HCT116 (cell line): ENCODE measurements around the gene UPF1. TPM values are rescaled to one million over a fixed set of nuclear protein-coding genes. Genes with fewer than 3 reads are reported as not detected.

Experiments used
- ATAC-seq: fragments of 200-7000 bp; cut with Tn5 transposase; 2 replicates; pipeline ENCODE4 v1.9.1; 2020; ENCODE audit warnings: mild to moderate bottlenecking, moderate library complexity
- BruUV-seq: library from RNA; stranded (reverse); fragments of 400-500 nt; replicated peaks from 2 replicates; lab custom pipeline; 2021; lab: Mats Ljungman, UMichigan
- CTCF ChIA-PET: fragments of 300-600 bp; sonication (Branson Sonifier 250); formaldehyde crosslinking; loops from one replicate; lab custom pipeline; 2021; ENCODE audit warnings: antibody characterized with exemption; lab: Charles Lee
- POLR2A ChIA-PET: fragments of 300-600, 350-600 bp; sonication (Branson Sonifier 250); formaldehyde crosslinking; loops from one replicate; lab custom pipeline; 2021; ENCODE audit warnings: antibody characterized with exemption; lab: Charles Lee
- RAD21 ChIA-PET, 2 experiments: fragments of 300-600 bp; sonication (Branson Sonifier 250); formaldehyde crosslinking; loops; one replicate each; lab custom pipeline; 2023; ENCODE audit warnings: low total read pairs in 2 of 2; ENCODE audit not compliant: uncharacterized antibody in 2 of 2, unreplicated experiment in 2 of 2, low non-redundant PET in 1 of 2; lab: Charles Lee
- DNase-seq: peaks from one replicate; pipeline ENCODE4 v3.0.0-alpha.2; 2010; ENCODE audit warnings: low read depth, low spot score
- H2AFZ ChIP-seq: fragments of 200-600 bp; shearing (Covaris generic), sonication (generic); 2 replicates; pipeline ENCODE4 v1.6.1; 2017; ENCODE audit warnings: low read depth, mixed run types, mixed read lengths, antibody characterized with exemption, low read length; ENCODE audit not compliant: poor library complexity, severe bottlenecking
- H3K27ac ChIP-seq: 2 replicates; pipeline ENCODE4 v1.5.1; 2012; ENCODE audit warnings: low read depth, low read length
- H3K27me3 ChIP-seq: fragments of 200-600 bp; sonication (generic); 2 replicates; pipeline ENCODE4 v1.6.1; 2016; ENCODE audit warnings: mixed run types, low read length, mixed read lengths; ENCODE audit not compliant: insufficient read depth
- H3K36me3 ChIP-seq, 2 experiments: fragments of 200-500 bp in 1 of 2; fragments of 200-600 bp in 1 of 2; sonication (Bioruptor generic) in 1 of 2; sonication (generic) in 1 of 2; 2 replicates each; pipeline versions ENCODE4 v1.5.1 to v1.6.1; 2014 to 2016; ENCODE audit warnings: low read length in 2 of 2, inconsistent platforms in 1 of 2, mixed read lengths in 1 of 2, mixed run types in 1 of 2; ENCODE audit not compliant: insufficient read depth in 2 of 2, control insufficient read depth in 1 of 2
- H3K4me1 ChIP-seq, 2 experiments: fragments of 200-600 bp in 1 of 2; sonication (generic) in 1 of 2; 2 replicates each; pipeline versions ENCODE4 v1.5.1 to v1.6.1; 2012 to 2017; ENCODE audit warnings: low read length in 2 of 2, inconsistent platforms in 1 of 2, mild to moderate bottlenecking in 1 of 2, mixed read lengths in 1 of 2, mixed run types in 1 of 2, moderate library complexity in 1 of 2; ENCODE audit not compliant: insufficient read depth in 2 of 2, control insufficient read depth in 1 of 2
- H3K4me2 ChIP-seq: fragments of 200-600 bp; sonication (generic); 2 replicates; pipeline ENCODE4 v1.6.1; 2017; ENCODE audit warnings: mixed run types, low read length, mixed read lengths
- H3K4me3 ChIP-seq, 2 experiments: fragments of 200-600 bp in 1 of 2; sonication (generic) in 1 of 2; replicated peaks in 1 of 2; 2 replicates each; pipeline ENCODE4 v1.5.1; 2011 to 2016; ENCODE audit warnings: low read length in 2 of 2, control low read depth in 1 of 2, low read depth in 1 of 2, mild to moderate bottlenecking in 1 of 2, mixed read lengths in 1 of 2, mixed run types in 1 of 2
- H3K79me2 ChIP-seq: fragments of 200-600 bp; sonication (generic); 2 replicates; pipeline ENCODE4 v1.6.1; 2017; ENCODE audit warnings: mild to moderate bottlenecking, mixed run types, low read length, moderate library complexity, mixed read lengths; ENCODE audit not compliant: insufficient read depth
- H3K9ac ChIP-seq: fragments of 200-600 bp; sonication (generic); 2 replicates; pipeline ENCODE4 v1.6.1; 2016; ENCODE audit warnings: low read length, mixed read lengths
- H3K9me2 ChIP-seq: fragments of 200-600 bp; sonication (generic), shearing (Covaris generic); 2 replicates; pipeline ENCODE4 v1.6.1; 2017; ENCODE audit warnings: mixed run types, mild to moderate bottlenecking, moderate library complexity; ENCODE audit not compliant: insufficient read depth
- H3K9me3 ChIP-seq, 2 experiments: fragments of 200-500 bp in 1 of 2; fragments of 200-600 bp in 1 of 2; sonication (Bioruptor generic) in 1 of 2; sonication (generic) in 1 of 2; 2 replicates each; pipeline ENCODE4 v1.6.1; 2014 to 2017; ENCODE audit warnings: low read length in 2 of 2, mixed read lengths in 2 of 2, inconsistent platforms in 1 of 2, low read depth in 1 of 2, mild to moderate bottlenecking in 1 of 2, mixed run types in 1 of 2, moderate library complexity in 1 of 2; ENCODE audit not compliant: control insufficient read depth in 1 of 2, insufficient read depth in 1 of 2
- H4K20me1 ChIP-seq: fragments of 200-600 bp; sonication (generic), shearing (Covaris generic); 2 replicates; pipeline ENCODE4 v1.6.1; 2017; ENCODE audit warnings: mixed run types, mild to moderate bottlenecking, moderate library complexity; ENCODE audit not compliant: insufficient read depth
- CEBPB ChIP-seq: IDR thresholded peaks from 2 replicates; pipeline ENCODE4 v1.6.1; 2012; ENCODE audit warnings: low read depth
- ELF1 ChIP-seq: IDR thresholded peaks from 2 replicates; pipeline ENCODE4 v1.6.1; 2012; ENCODE audit warnings: low read depth, borderline replicate concordance
- FOSL1 ChIP-seq: IDR thresholded peaks from 2 replicates; pipeline ENCODE4 v1.6.1; 2012; ENCODE audit warnings: low read depth
- JUND ChIP-seq: IDR thresholded peaks from 2 replicates; pipeline ENCODE4 v1.6.1; 2012
- POLR2AphosphoS5 ChIP-seq: IDR thresholded peaks from 2 replicates; pipeline ENCODE4 v1.6.1; 2011; ENCODE audit warnings: mild to moderate bottlenecking, low read depth, low read length, moderate library complexity
- RAD21 ChIP-seq: IDR thresholded peaks from 2 replicates; pipeline ENCODE4 v1.6.1; 2012; ENCODE audit warnings: low read depth, mild to moderate bottlenecking
- SIN3A ChIP-seq: IDR thresholded peaks from 2 replicates; pipeline ENCODE4 v1.6.1; 2012; ENCODE audit warnings: low read depth
- SRF ChIP-seq: IDR thresholded peaks from 2 replicates; pipeline ENCODE4 v1.6.1; 2012; ENCODE audit warnings: low read depth
- YY1 ChIP-seq: IDR thresholded peaks from 2 replicates; pipeline ENCODE4 v1.6.1; 2011; ENCODE audit warnings: low read length, low read depth, moderate library complexity, mild to moderate bottlenecking; ENCODE audit not compliant: insufficient replicate concordance; ENCODE audit errors: extremely low read depth
- ZFX ChIP-seq: fragments of 450-650 bp; IDR thresholded peaks from 2 replicates; pipeline ENCODE4 v1.6.1; 2017
- intact Hi-C: fragments of 100-400 bp; cut with micrococcal nuclease; formaldehyde crosslinking; loops from 2 replicates; pipeline ENCODE4 v1.10.0; 2022
- total RNA-seq: library from RNA; stranded (reverse); gene quantifications from one replicate; pipeline ENCODE4 v1.2.1, GENCODE V29; 2021; ENCODE audit not compliant: unreplicated experiment
- TF ChIP-seq, protein P1 (sequence below), 3 experiments: fragments of 200-600 bp in 1 of 3; sonication (generic) in 1 of 3; IDR thresholded peaks in 2 of 3; conservative IDR thresholded peaks in 1 of 3; 2 replicates each; pipeline ENCODE4 v1.5.1; 2012 to 2017; ENCODE audit warnings: low read depth in 2 of 3, low read length in 2 of 3, antibody characterized with exemption in 1 of 3, borderline replicate concordance in 1 of 3, control low read depth in 1 of 3, mild to moderate bottlenecking in 1 of 3, mixed read lengths in 1 of 3, mixed run types in 1 of 3, moderate library complexity in 1 of 3; ENCODE audit not compliant: insufficient read depth in 1 of 3
- TF ChIP-seq, protein P2 (sequence below): IDR thresholded peaks from 2 replicates; pipeline ENCODE4 v1.6.1; 2011; ENCODE audit warnings: mild to moderate bottlenecking, low read length, moderate library complexity; ENCODE audit not compliant: insufficient replicate concordance; ENCODE audit errors: extremely low read depth
- TF ChIP-seq, protein P3 (sequence below): IDR thresholded peaks from 2 replicates; pipeline ENCODE4 v1.6.1; 2012

The UPF1 gene
- total RNA-seq, 1 experiment from 2014 or later, result 78.5 TPM

GRCh38 chr19:18794692-18795091 is 37.1 kb upstream of the UPF1 start:
- BruUV-seq, result no TSS peak
- H3K36me3 ChIP-seq, result no peaks in the 10 kb centered on the region
- H2AFZ ChIP-seq, result no peak overlapping the region
- H3K9me2 ChIP-seq, result no peaks in the 10 kb centered on the region
- intact Hi-C loops, result no loop called here
- no peak overlapping the region for H3K27ac ChIP-seq
- POLR2A ChIA-PET, result no interaction called here
- CTCF ChIA-PET, result no interaction called here
- no peaks in the 10 kb centered on the region for H3K9me3 ChIP-seq
- no peaks in the 10 kb centered on the region for H4K20me1 ChIP-seq
- H3K9ac ChIP-seq, result no peak overlapping the region
- H3K4me1 ChIP-seq, result peaks cover 5 to 10% of the 10 kb centered on the region in 2 experiments; a peak in 1 of 4 replicates
- no peaks in the 10 kb centered on the region for H3K79me2 ChIP-seq
- TF ChIP-seq ELF1, result no peak
- no peak for TF ChIP-seq SRF
- RAD21 ChIA-PET, result interaction anchor here in 1 of 2 experiments (0.7 kb wide), 1 partner anchor 57 kb away, joined by 3 read pairs; no protein-coding TSS in a partner anchor
- DNase-seq (no peak), ATAC-seq (no peak)
- H3K4me3 ChIP-seq, result no peak overlapping the region
- 0 out of 2 replicates have a peak, but pooled peaks cover 3% of the 10 kb centered on the region for H3K27me3 ChIP-seq
- no peak overlapping the region for H3K4me2 ChIP-seq

DNA sequence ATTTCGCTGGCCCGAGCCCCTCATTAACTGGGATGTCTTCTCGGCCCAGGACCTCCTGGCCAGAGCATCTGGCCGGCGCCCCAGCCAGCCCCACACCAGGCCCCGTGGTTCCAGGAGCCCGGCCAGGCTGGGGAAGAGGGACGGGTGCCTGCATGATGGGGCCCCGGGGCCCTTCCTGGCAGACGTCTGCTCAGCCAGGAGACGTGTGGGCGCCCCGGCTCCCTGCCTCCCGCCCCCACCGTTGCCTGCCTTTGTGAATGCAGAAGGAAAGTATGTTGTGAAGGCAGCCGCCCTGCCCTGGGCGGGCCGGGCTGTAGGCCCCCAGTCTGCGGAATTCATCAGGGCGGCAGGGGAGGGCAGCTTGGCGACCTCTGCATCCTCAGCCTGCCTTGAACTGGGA is 36.2 kb upstream of the UPF1 start:
- no TSS peak for BruUV-seq
- no peaks in the 10 kb centered on the region for H4K20me1 ChIP-seq
- CTCF ChIA-PET, result no interaction called here
- DNase-seq, result no peak
- RAD21 ChIA-PET, result no interaction called here
- H3K36me3 ChIP-seq, result no peaks in the 10 kb centered on the region
- no peak overlapping the region for H3K9ac ChIP-seq
- POLR2A ChIA-PET, result no interaction called here
- no peaks in the 10 kb centered on the region for H3K9me3 ChIP-seq
- intact Hi-C loops, result no loop called here
- no peak overlapping the region for H3K4me3 ChIP-seq
- ATAC-seq, result peak; percentile 46
- peak overlapping the region; percentile 32 for H3K4me2 ChIP-seq
- TF ChIP-seq YY1 (no peak), POLR2AphosphoS5 (no peak), RAD21 (no peak), ZFX (no peak), SIN3A (no peak), CEBPB (no peak), JUND (no peak), FOSL1 (no peak)
- TF ChIP-seq, protein P1, sequence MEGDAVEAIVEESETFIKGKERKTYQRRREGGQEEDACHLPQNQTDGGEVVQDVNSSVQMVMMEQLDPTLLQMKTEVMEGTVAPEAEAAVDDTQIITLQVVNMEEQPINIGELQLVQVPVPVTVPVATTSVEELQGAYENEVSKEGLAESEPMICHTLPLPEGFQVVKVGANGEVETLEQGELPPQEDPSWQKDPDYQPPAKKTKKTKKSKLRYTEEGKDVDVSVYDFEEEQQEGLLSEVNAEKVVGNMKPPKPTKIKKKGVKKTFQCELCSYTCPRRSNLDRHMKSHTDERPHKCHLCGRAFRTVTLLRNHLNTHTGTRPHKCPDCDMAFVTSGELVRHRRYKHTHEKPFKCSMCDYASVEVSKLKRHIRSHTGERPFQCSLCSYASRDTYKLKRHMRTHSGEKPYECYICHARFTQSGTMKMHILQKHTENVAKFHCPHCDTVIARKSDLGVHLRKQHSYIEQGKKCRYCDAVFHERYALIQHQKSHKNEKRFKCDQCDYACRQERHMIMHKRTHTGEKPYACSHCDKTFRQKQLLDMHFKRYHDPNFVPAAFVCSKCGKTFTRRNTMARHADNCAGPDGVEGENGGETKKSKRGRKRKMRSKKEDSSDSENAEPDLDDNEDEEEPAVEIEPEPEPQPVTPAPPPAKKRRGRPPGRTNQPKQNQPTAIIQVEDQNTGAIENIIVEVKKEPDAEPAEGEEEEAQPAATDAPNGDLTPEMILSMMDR (IDR thresholded peaks at IDR 0.05 in 2 of 3, conservative IDR thresholded peaks at IDR 0.05 in 1 of 3; ENCODE audit: borderline replicate concordance in 1 of 3, insufficient read depth in 1 of 3, low read depth in 2 of 3, low read length in 2 of 3), result no peak
- TF ChIP-seq, protein P2, sequence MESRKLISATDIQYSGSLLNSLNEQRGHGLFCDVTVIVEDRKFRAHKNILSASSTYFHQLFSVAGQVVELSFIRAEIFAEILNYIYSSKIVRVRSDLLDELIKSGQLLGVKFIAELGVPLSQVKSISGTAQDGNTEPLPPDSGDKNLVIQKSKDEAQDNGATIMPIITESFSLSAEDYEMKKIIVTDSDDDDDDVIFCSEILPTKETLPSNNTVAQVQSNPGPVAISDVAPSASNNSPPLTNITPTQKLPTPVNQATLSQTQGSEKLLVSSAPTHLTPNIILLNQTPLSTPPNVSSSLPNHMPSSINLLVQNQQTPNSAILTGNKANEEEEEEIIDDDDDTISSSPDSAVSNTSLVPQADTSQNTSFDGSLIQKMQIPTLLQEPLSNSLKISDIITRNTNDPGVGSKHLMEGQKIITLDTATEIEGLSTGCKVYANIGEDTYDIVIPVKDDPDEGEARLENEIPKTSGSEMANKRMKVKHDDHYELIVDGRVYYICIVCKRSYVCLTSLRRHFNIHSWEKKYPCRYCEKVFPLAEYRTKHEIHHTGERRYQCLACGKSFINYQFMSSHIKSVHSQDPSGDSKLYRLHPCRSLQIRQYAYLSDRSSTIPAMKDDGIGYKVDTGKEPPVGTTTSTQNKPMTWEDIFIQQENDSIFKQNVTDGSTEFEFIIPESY, result no peak
- TF ChIP-seq, protein P3, sequence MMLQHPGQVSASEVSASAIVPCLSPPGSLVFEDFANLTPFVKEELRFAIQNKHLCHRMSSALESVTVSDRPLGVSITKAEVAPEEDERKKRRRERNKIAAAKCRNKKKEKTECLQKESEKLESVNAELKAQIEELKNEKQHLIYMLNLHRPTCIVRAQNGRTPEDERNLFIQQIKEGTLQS, result no peak
- H2AFZ ChIP-seq, result peak overlapping the region; percentile 16
- H3K79me2 ChIP-seq, result no peaks in the 10 kb centered on the region
- no peaks in the 10 kb centered on the region for H3K9me2 ChIP-seq
- H3K4me1 ChIP-seq, result peaks cover 5 to 10% of the 10 kb centered on the region in 2 experiments; a peak in 1 of 4 replicates
- H3K27me3 ChIP-seq, result 0 out of 2 replicates have a peak, but pooled peaks cover 3% of the 10 kb centered on the region
- no peak overlapping the region for H3K27ac ChIP-seq
